Measurements from ENCODE around the gene ADAMTS13. TPM values are rescaled to one million over a fixed set of nuclear protein-coding genes. Genes with fewer than 3 reads are reported as not detected.

Gene ADAMTS13
- total and polyA plus RNA-seq, 9 of the 15 experiments (the other 6 are each of a cell fraction or from before 2014, with no cell fraction given), result 0.03 to 0.20 (median 0.04) TPM; not detected in 4

DNA sequence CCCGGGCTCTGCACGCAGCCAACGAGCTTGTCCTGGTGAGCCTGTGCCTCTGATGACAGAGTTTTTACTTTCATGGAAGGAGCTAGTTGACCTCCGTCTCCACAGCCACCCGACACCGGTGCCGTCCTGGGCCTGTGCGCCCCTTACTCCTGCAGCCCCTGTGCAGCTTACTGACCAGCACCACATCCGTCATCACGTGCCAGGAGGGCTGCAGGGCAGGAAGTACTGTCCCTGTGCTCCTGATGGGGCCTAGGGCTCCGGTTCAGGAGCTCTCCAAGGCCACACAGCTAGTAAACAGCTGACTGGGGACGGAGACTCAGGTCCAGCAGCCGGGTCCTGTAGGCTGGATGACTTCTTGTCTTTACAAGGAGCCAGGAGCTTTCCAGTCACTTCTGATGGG is 35.8 kb upstream of the ADAMTS13 start:
- POLR2A ChIA-PET, result interaction anchor here (0.6 to 2.9 kb wide), 8 partner anchors 9 to 111 kb away, joined by 3 to 13 read pairs (median 3); partner anchors contain the start of gene STKLD1
- DNase-seq (ENCODE audit: extremely low read depth in 1 of 4, low spot score in 3 of 4) (no peak), FAIRE-seq (no peak), ATAC-seq (no peak)
- H2AFZ ChIP-seq (ENCODE audit: low read depth, low read length), result no peak overlapping the region
- H3K27ac ChIP-seq (ENCODE audit: extremely low read depth, low read depth, low read length), result no peak overlapping the region
- H3K4me3 ChIP-seq, result no peak overlapping the region
- H3K4me2 ChIP-seq (ENCODE audit: insufficient read depth, low read length), result no peak overlapping the region
- peaks cover 29 to 55% of the 10 kb centered on the region in 2 experiments; a peak in 4 of 5 replicates for H3K27me3 ChIP-seq (ENCODE audit: control insufficient read depth in 2 of 2, insufficient read depth in 2 of 2, low read length in 2 of 2)
- CTCF ChIA-PET (ENCODE audit: low intra/inter-chr PET ratio), result no interaction called here
- H3K9me1 ChIP-seq (ENCODE audit: control insufficient read depth, insufficient read depth, low read length), result no peaks in the 10 kb centered on the region
- intact Hi-C loops (cut with micrococcal nuclease) (no loop called here), in situ Hi-C loops (cut with MboI) (no loop called here)
- peaks cover 5% of the 10 kb centered on the region for H3K9me3 ChIP-seq (replicated peaks; ENCODE audit: control insufficient read depth, insufficient read depth, low read depth, low read length)
- 34% methylated on average over 13 of the region's 13 CpGs for WGBS (ENCODE audit: insufficient coverage, low coverage, missing lambda C conversion rate)
- H4K20me1 ChIP-seq (replicated peaks; ENCODE audit: control insufficient read depth, insufficient read depth, low read length), result no peaks in the 10 kb centered on the region; the same call in 1 of the 2 replicates
- peaks cover 0 to 17% of the 10 kb centered on the region in 2 experiments; a peak in 2 of 5 replicates for H3K4me1 ChIP-seq (replicated peaks in 1 of 2; ENCODE audit: control insufficient read depth in 2 of 2, insufficient read depth in 2 of 2, low read length in 2 of 2)
- peak overlapping the region in 1 of 2 experiments; percentile 21; a peak in 1 of 4 replicates for H3K9ac ChIP-seq (ENCODE audit: insufficient read depth in 1 of 2, low read depth in 2 of 2, low read length in 2 of 2)
- TF ChIP-seq, protein P1, sequence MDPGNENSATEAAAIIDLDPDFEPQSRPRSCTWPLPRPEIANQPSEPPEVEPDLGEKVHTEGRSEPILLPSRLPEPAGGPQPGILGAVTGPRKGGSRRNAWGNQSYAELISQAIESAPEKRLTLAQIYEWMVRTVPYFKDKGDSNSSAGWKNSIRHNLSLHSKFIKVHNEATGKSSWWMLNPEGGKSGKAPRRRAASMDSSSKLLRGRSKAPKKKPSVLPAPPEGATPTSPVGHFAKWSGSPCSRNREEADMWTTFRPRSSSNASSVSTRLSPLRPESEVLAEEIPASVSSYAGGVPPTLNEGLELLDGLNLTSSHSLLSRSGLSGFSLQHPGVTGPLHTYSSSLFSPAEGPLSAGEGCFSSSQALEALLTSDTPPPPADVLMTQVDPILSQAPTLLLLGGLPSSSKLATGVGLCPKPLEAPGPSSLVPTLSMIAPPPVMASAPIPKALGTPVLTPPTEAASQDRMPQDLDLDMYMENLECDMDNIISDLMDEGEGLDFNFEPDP (CRISPR knock-in tag; IDR thresholded peaks at IDR 0.05), result no peak
- no peak for TF ChIP-seq CBX3 (IDR thresholded peaks at IDR 0.05; ENCODE audit: borderline replicate concordance in 1 of 2, low read length in 2 of 2)
- no peak for TF ChIP-seq ZNF124 (CRISPR knock-in tag; IDR thresholded peaks at IDR 0.05)
- no peak for TF ChIP-seq PTTG1 (tag; IDR thresholded peaks at IDR 0.05; ENCODE audit: low read depth)
- no peak for TF ChIP-seq FOXM1 (IDR thresholded peaks at IDR 0.05; ENCODE audit: low read depth)
- TF ChIP-seq FOXM1 (CRISPR knock-in tag; IDR thresholded peaks at IDR 0.05; ENCODE audit: low read depth), result no peak
- TF ChIP-seq, protein P2, sequence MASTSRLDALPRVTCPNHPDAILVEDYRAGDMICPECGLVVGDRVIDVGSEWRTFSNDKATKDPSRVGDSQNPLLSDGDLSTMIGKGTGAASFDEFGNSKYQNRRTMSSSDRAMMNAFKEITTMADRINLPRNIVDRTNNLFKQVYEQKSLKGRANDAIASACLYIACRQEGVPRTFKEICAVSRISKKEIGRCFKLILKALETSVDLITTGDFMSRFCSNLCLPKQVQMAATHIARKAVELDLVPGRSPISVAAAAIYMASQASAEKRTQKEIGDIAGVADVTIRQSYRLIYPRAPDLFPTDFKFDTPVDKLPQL (IDR thresholded peaks at IDR 0.05; ENCODE audit: extremely low read depth, insufficient read length), result no peak
- TF ChIP-seq NR2F6 (CRISPR knock-in tag; IDR thresholded peaks at IDR 0.05), result no peak
- no peak for TF ChIP-seq ILK (tag; IDR thresholded peaks at IDR 0.05; ENCODE audit: borderline replicate concordance, low read depth)
- no peak for TF ChIP-seq ZNF197 (CRISPR knock-in tag; IDR thresholded peaks at IDR 0.05; ENCODE audit: low read depth)
- no peak for TF ChIP-seq ZNF146 (CRISPR knock-in tag; IDR thresholded peaks at IDR 0.05; ENCODE audit: unreplicated experiment)
- TF ChIP-seq SMARCE1 (IDR thresholded peaks at IDR 0.05), result no peak
- TF ChIP-seq, protein P3, sequence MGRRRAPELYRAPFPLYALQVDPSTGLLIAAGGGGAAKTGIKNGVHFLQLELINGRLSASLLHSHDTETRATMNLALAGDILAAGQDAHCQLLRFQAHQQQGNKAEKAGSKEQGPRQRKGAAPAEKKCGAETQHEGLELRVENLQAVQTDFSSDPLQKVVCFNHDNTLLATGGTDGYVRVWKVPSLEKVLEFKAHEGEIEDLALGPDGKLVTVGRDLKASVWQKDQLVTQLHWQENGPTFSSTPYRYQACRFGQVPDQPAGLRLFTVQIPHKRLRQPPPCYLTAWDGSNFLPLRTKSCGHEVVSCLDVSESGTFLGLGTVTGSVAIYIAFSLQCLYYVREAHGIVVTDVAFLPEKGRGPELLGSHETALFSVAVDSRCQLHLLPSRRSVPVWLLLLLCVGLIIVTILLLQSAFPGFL (CRISPR knock-in tag; IDR thresholded peaks at IDR 0.05), result no peak
- BruUV-seq (replicated peaks), result no TSS peak
- H3K36me3 ChIP-seq (ENCODE audit: control insufficient read depth, insufficient read depth, low read length), result no peaks in the 10 kb centered on the region
- no peaks in the 10 kb centered on the region for H3K79me2 ChIP-seq (ENCODE audit: control insufficient read depth, insufficient read depth, low read length)
